Astrocyte of the cerebellum (primary cell): ENCODE results near the gene GAS6.
"Not testable (repeated sequence)": the region's sequence is repeated elsewhere in the genome, so short reads cannot be mapped to it uniquely, and the experiment has no call there.

ENCODE experiments used
- DNase-seq: peaks from one replicate; pipeline ENCODE4 v3.0.0-alpha.2; 2011; ENCODE audit warnings: low read depth
- H3K4me3 ChIP-seq: 2 replicates; pipeline ENCODE4 v1.5.1; 2011; ENCODE audit warnings: mild to moderate bottlenecking, low read depth, low read length, moderate library complexity
- CTCF ChIP-seq: IDR thresholded peaks from 2 replicates; pipeline ENCODE4 v1.5.1; 2012; ENCODE audit warnings: low read length, low read depth, moderate library complexity, mild to moderate bottlenecking; ENCODE audit errors: missing control alignments
- in situ Hi-C: cut with HindIII; loops from 2 replicates; pipeline ENCODE4 v1.10.0; 2017; ENCODE audit warnings: low sequenced_read_pairs

GAS6 gene

DNA sequence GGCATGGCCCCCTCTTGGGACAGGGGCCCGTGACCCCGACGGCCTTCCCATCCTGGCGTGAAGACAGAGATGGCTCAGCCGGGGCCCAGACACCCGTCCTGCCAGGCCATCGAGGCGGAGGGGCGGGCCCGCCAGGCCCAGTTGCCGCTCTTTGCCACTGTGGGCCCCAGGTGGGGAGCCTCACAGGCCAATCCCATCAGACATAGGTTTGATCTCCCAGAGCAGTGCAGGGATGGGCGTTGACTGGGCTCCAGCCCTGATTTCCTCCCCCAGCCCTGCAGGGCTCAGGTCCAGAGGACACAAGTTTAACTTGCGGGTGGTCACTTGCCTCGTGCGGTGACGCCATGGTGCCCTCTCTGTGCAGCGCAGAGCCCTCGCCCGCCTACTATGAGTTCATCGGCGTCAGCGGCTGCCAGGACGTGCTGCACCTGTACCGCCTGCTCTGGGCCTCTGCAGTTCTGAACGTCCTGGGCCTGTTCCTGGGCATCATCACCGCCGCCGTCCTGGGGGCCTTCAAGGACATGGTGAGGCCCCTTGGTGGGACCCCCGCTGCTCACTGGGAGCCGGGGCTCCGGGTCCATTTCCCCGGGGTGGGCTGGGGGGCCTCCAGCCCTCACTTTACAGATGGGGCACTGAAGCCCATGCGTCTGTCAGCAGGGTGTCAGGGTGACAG, 62.5 kb downstream of the GAS6 start:
- no peak for TF ChIP-seq CTCF
- no peak for DNase-seq
- in situ Hi-C loops: no loop called here
- H3K4me3 ChIP-seq: no peak overlapping the region

- H3K4me3 ChIP-seq: no peak overlapping the region
- no peak for DNase-seq
- in situ Hi-C loops: no loop called here
- TF ChIP-seq CTCF: no peak
Observed at GRCh38 chr13:113800576-113800926, 63.3 kb downstream of the GAS6 start.

DNA sequence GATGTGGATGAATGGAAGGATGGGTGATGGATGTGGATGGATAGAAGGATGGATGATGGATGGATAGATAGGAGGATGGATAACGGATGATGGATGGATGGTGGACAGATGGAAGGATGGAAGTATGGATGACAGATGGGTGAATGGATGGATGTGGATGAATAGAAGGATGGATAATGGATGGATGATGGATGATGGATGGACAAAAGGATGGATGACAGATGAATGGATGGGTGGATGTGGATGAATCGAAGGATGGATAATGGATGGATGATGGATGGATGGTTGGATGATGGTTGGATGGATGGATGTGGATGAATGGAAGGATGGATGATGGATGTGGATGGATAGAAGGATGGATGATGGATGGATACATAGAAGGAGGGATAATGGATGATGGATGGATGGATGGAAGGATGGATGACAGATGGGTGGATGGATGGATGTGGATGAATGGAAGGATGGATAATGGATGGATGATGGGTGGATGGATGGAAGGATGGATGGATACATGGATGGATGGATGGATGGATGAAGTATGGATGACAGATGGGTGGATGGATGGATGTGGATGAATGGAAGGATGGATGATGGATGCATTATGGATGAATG, 65.6 kb downstream of the GAS6 start:
- no peak overlapping the region for H3K4me3 ChIP-seq
- TF ChIP-seq CTCF: no peak
- in situ Hi-C loops: no loop called here
- DNase-seq: no peak

GRCh38 chr13:113796964-113797676, 66.8 kb downstream of the GAS6 start:
- no peak overlapping the region for H3K4me3 ChIP-seq
- no peak for TF ChIP-seq CTCF
- DNase-seq: no peak
- in situ Hi-C loops: no loop called here

DNA sequence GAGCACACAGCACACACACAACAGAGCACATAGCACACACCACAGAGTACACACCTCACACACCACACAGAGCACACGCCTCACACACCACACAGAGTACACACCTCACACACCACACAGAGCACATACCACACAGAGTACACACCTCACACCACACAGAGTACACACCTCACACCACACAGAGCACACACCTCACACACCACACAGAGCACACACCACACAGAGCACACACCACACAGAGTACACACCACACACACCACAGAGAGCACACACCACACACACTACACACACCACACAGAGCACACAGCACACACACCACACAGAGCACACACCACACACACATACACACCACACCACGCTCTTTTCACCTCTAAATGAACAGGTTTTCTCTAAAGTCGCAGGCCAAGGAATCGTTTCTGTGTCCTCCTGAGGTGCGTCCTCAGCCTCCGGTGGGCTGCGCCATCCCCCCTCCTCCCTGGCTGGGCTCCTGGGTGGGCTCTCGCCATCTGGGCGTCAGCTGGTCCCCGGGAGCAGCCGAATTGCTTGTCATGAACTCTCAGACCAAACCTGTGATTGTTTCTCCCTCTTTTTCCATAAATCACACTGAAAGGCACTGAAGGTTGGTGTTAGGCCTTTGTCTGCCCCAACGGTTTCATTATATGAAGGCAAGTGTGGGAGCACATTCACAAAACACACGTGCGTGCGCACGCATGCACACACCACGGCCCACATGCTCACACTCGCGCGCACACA, 67.5 kb downstream of the GAS6 start:
- H3K4me3 ChIP-seq: no peak overlapping the region
- no peak for TF ChIP-seq CTCF
- no peak for DNase-seq
- in situ Hi-C loops: no loop called here

DNA sequence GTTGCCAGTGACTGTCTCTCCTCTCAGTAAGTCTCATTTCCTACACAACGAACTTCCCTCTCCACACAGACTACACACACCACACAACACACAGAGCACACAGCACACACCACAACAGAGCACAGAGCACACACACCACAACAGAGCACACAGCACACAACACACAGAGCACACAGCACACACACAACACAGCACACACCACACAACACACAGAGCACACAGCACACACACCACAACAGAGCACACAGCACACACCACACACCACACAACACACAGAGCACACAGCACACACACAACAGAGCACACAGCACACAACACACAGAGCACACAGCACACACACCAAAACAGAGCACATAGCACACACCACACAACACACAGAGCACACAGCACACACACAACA, 68.5 kb downstream of the GAS6 start:
- DNase-seq, H3K4me3 ChIP-seq, in situ Hi-C loops: not testable (repeated sequence)

DNA sequence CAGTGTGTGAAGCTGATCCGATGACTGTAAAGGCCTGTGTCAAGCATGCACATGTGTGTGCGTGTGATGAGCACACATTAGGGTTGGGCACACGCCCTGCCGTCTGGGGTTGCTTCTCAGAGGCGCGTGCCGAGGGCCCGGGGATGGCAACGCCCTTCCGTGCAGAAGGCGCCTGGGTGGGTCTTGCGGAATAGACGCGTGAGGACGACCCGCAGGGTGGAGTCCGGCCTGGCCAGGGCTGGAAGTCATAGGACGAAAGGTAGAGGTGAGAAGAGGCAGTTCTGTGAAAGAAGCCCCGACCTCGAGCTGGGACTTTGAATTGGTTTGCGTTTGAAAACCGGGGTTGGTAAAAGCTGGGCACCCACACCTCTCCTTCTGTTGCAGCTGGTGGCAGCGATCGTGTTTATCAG, 69.1 kb downstream of the GAS6 start:
- TF ChIP-seq CTCF: no peak
- no peak overlapping the region for H3K4me3 ChIP-seq
- no peak for DNase-seq
- in situ Hi-C loops: no loop called here
